GM12872 (cell line): ENCODE data around the gene TLE1.

Experiments
- TF ChIP-seq, protein P1 (sequence below): IDR thresholded peaks from 3 replicates; pipeline ENCODE4 v1.5.1; 2011; ENCODE audit warnings: low read depth, mild to moderate bottlenecking, low read length, moderate library complexity; ENCODE audit not compliant: insufficient read depth

Gene TLE1

DNA sequence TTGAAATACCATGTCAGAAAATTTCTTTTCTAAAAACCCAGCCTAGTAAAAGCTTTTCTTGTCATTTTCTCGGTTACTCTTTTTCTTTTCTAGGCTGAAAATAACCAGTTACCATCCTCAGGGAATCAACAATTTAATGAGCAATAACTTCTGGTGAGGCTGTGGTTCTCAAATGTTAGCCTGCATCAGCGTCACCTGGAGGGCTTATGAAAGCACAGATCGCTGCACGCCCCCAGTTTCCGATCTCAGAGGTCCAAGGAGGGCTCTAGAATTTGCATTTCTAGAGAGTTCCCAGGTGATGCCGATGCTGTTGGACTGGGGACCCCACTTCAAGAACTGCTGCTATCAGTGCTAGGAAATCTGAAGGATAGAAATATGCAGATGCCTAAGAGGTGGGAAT lies 28.9 kb upstream of the TLE1 start:
- TF ChIP-seq, protein P1, sequence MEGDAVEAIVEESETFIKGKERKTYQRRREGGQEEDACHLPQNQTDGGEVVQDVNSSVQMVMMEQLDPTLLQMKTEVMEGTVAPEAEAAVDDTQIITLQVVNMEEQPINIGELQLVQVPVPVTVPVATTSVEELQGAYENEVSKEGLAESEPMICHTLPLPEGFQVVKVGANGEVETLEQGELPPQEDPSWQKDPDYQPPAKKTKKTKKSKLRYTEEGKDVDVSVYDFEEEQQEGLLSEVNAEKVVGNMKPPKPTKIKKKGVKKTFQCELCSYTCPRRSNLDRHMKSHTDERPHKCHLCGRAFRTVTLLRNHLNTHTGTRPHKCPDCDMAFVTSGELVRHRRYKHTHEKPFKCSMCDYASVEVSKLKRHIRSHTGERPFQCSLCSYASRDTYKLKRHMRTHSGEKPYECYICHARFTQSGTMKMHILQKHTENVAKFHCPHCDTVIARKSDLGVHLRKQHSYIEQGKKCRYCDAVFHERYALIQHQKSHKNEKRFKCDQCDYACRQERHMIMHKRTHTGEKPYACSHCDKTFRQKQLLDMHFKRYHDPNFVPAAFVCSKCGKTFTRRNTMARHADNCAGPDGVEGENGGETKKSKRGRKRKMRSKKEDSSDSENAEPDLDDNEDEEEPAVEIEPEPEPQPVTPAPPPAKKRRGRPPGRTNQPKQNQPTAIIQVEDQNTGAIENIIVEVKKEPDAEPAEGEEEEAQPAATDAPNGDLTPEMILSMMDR: no peak

GRCh38 chr9:81717747-81718077 lies 28.4 kb upstream of the TLE1 start:
- TF ChIP-seq, protein P1: no peak

- TF ChIP-seq, protein P1: no peak
These were observed 27.9 kb upstream of the TLE1 start for GRCh38 chr9:81717061-81717746.

DNA sequence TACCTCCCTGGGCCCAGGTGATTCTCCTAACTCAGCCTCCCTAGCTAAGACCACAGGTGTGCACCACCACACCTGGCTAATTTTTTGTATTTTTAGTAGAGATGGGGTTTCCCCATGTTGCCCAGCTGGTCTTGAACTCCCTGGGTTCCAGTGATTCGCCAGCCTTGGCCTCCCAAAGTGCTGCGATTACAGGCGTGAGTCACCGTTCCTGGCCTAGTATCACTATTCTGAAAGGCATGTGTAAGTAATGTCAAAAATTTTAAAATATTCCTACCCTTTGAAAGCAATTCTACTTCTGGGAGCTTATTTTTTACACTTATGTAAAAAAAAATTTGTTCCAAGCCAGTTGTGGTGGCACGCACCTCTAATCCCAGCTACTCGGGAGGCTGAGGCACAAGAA lies 27.1 kb upstream of the TLE1 start:
- TF ChIP-seq, protein P1: no peak

DNA sequence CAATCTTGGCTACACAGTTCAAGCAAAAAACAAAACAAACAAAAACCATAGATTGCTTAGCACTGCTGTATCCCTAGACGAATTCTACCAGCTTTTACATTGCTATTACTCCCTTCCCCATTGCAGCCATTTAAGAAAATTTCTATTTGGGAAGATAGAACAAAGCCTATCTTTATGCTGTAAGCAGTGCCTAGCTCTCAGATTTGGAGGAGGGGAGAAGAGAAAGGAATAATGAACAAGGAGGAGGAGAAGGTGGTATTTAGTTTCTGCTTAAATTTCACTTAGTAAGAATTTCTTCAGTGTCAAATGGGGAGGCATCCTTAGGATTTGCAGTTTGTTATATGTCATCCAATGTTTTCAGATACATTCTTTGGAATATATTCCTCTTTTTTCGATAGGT lies 16.2 kb upstream of the TLE1 start:
- TF ChIP-seq, protein P1: no peak

- TF ChIP-seq, protein P1: no peak
These were observed 5.2 kb upstream of the TLE1 start for GRCh38 chr9:81694541-81694940.

DNA sequence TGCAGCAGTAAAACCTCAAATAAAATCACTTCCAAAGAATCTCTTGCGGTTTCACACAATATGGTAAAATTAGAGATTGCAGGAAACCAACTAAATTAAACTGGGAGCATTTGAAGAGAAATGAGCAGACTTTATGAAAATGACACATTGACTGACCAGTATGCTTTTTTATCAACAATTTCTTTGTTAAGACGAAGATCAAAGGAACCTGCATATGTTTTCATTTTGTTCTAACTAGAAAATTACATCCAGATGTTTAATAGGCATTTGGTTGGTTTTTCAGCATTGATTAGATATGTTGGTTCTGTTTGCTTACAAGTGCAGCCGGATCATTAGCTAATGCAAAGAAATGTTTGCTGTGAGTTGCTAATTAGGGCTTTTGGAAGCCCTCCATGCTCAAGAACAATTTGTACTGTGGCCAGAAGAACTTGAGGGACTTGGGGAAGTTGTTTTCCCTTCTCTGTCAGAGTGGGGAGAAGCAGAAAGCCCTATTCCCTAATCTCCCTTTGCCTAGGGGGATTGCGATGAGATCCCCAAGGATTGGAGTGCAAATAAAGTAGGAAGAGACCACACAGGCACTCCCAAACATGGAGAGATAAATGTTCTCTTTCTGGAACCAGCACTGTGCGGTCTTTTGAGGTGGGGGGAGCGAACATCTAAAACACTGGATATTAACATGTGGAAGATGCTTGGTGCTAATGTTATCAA lies 4.5 kb upstream of the TLE1 start:
- TF ChIP-seq, protein P1: no peak
